Esophagus muscularis mucosa (tissue), 3 donors: ENCODE results near the gene ADAMTS18.

ENCODE experiments used
- CTCF ChIP-seq, 3 experiments: fragments of 200-600 bp in 2 of 3; fragments of 450-650 bp in 1 of 3; sonication (generic) in 2 of 3; IDR thresholded peaks; one replicate each; pipeline ENCODE4 v1.5.1; 2017 to 2019; ENCODE audit warnings: antibody characterized with exemption in 3 of 3, mild to moderate bottlenecking in 2 of 3, moderate library complexity in 1 of 3
- POLR2AphosphoS5 ChIP-seq, 2 donors: sonication (generic); formaldehyde crosslinking; IDR thresholded peaks; one replicate each; pipeline ENCODE4 v1.6.1; 2017; ENCODE audit warnings: antibody characterized with exemption in 2 of 2

- TF ChIP-seq CTCF (IDR thresholded peaks at IDR 0.05): no peak
- no peak for TF ChIP-seq POLR2AphosphoS5 (IDR thresholded peaks at IDR 0.05)
Observed at GRCh38 chr16:77398495-77398894, 36.3 kb downstream of the ADAMTS18 start.
